Stomach (tissue), 4 donors: ENCODE measurements around the gene ADD1.

Source experiments
- EP300 ChIP-seq: sonication (generic); formaldehyde crosslinking; IDR thresholded peaks from one replicate; pipeline ENCODE4 v1.6.1; 2017; ENCODE audit warnings: antibody characterized with exemption
- POLR2A ChIP-seq, 4 donors: fragments of 450-650 bp; IDR thresholded peaks; one replicate each; pipeline ENCODE4 v1.6.1; 2016; ENCODE audit warnings: antibody characterized with exemption in 4 of 4, control low read depth in 2 of 4, mild to moderate bottlenecking in 1 of 4, moderate library complexity in 1 of 4

DNA sequence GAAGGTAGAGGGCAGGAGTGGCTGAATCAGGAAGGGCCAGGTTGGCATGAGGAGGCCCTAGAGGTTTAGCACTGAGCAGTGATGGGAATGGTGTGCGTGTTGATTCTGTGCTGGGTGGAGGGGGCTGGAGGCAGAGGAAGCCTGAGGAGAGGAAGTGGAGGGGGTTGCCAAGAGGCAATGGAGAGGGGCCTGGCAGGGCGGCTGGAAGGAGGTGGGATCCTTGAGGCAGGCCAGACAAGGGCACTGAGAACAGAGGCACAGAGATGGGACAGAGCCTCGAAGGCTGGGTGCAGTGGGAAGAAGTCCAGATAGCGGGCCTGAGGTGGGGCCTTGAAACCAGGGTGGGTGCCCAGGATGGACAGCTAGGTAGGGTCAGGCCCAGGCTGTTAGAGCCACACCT, 26.5 kb upstream of the ADD1 start:
- no peak for TF ChIP-seq EP300
- TF ChIP-seq POLR2A (IDR thresholded peaks at IDR 0.05): no peak
